ENCODE measurements around the gene LUC7L2. TPM values are rescaled to one million over a fixed set of nuclear protein-coding genes. Genes with fewer than 3 reads are reported as not detected.
"Not testable (repeated sequence)": the region's sequence is repeated elsewhere in the genome, so short reads cannot be mapped to it uniquely, and the experiment has no call there.

The LUC7L2 gene
- total and polyA plus RNA-seq, 2 experiments from 2014 or later: 87.8 to 105 TPM

GRCh38 chr7:139423091-139423490, 63.4 kb downstream of the LUC7L2 start:
- Histone ChIP-seq H3K27me3 (no peaks in the 10 kb centered on the region), H3K36me3 (peaks cover 17% of the 10 kb centered on the region), H3K9me3 (ENCODE audit: low read depth) (no peaks in the 10 kb centered on the region), H3K4me3 (no peak overlapping the region), H3K27ac (peak overlapping the region; percentile 57), H3K4me1 (ENCODE audit: low read depth) (peaks cover 22% of the 10 kb centered on the region)
- peak in 1 of 2 donors; percentile 10 for DNase-seq (ENCODE audit: low read depth in 1 of 2, low spot score in 1 of 2)
- TF ChIP-seq, protein P1, sequence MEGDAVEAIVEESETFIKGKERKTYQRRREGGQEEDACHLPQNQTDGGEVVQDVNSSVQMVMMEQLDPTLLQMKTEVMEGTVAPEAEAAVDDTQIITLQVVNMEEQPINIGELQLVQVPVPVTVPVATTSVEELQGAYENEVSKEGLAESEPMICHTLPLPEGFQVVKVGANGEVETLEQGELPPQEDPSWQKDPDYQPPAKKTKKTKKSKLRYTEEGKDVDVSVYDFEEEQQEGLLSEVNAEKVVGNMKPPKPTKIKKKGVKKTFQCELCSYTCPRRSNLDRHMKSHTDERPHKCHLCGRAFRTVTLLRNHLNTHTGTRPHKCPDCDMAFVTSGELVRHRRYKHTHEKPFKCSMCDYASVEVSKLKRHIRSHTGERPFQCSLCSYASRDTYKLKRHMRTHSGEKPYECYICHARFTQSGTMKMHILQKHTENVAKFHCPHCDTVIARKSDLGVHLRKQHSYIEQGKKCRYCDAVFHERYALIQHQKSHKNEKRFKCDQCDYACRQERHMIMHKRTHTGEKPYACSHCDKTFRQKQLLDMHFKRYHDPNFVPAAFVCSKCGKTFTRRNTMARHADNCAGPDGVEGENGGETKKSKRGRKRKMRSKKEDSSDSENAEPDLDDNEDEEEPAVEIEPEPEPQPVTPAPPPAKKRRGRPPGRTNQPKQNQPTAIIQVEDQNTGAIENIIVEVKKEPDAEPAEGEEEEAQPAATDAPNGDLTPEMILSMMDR (IDR thresholded peaks at IDR 0.05; ENCODE audit: low read depth, low read length): no peak

- H3K36me3 ChIP-seq: peaks cover 8% of the 10 kb centered on the region
These were observed 64.3 kb downstream of the LUC7L2 start for GRCh38 chr7:139424004-139424403.

GRCh38 chr7:139425701-139426100, 66.0 kb downstream of the LUC7L2 start:
- peaks cover 22% of the 10 kb centered on the region for H3K4me1 ChIP-seq (ENCODE audit: low read depth)
- H3K27me3 ChIP-seq; H3K4me3 ChIP-seq; H3K36me3 ChIP-seq; H3K27ac ChIP-seq; DNase-seq (ENCODE audit: low read depth in 1 of 2, low spot score in 1 of 2); H3K9me3 ChIP-seq (ENCODE audit: low read depth): not testable (repeated sequence)

More at GRCh38 chr7:139424004-139424403, 64.3 kb downstream of the LUC7L2 start:
- Histone ChIP-seq H3K4me3 (no peak overlapping the region), H3K27ac (peak overlapping the region; percentile 57), H3K4me1 (ENCODE audit: low read depth) (peaks cover 22% of the 10 kb centered on the region), H3K27me3 (no peaks in the 10 kb centered on the region), H3K9me3 (ENCODE audit: low read depth) (no peaks in the 10 kb centered on the region)
- DNase-seq (ENCODE audit: low read depth in 1 of 2, low spot score in 1 of 2): no peak
- TF ChIP-seq, protein P1 (IDR thresholded peaks at IDR 0.05; ENCODE audit: low read depth, low read length): no peak

DNA sequence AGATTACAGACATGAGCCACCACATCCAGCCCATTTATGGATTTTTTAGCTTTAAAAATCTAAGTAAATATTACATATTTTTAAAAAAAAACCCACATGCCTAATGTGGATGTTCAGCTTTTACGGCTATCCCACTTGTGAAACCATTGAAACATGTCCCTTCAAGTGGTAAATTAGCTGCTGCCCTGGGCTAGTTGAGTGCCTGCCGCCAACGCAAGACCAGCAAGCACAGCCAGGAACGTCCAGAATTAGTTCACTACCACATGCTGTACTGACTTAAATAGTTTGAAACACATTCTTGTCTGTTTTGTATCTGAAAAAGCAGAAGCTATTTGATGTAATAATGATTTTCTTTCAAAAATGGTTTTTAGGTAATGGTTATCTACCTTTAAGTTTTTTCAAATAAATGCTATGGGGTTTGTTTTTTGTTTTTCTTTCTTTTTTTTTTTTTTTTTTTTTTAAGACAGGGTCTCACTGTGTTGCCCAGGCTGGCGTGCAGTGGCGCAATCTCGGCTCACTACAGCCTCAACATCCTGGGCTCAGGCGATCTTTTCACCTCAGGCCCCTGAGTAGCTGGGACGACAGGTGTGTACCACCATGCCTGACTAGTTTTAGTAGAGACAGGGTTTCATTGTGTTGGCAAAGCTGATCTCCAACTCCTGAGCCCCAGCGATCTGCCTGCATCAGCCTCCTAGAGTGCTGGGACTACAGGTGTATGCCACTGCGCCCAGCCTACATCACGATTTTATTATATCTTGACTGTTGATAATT, 66.7 kb downstream of the LUC7L2 start:
- Histone ChIP-seq H3K27ac (no peak overlapping the region), H3K4me1 (ENCODE audit: low read depth) (peaks cover 21% of the 10 kb centered on the region), H3K27me3 (no peaks in the 10 kb centered on the region), H3K9me3 (ENCODE audit: low read depth) (no peaks in the 10 kb centered on the region), H3K36me3 (no peaks in the 10 kb centered on the region), H3K4me3 (no peak overlapping the region)
- peak in 1 of 2 donors; percentile 46 for DNase-seq (ENCODE audit: low read depth in 1 of 2, low spot score in 1 of 2)
- TF ChIP-seq, protein P1 (IDR thresholded peaks at IDR 0.05; ENCODE audit: low read depth, low read length): no peak

DNA sequence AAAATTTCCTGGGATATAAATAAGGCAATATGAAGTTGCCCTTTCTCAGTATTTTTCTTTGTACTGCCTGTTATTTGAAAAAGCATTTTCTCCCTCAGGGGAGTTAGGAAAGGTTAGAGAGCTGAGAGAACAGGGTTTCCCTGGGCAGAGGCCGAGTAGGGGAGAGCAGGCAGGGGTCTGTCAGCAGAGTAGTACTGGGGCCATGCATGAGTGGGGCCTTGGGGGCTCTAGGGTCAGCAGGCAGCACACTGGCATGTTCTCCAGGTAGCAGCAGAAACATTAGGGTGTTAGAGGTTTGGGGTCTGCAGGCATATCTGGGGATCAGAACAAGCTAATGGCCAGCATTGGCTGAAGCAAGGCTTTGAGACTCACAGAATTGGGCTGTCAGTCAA, 67.3 kb downstream of the LUC7L2 start:
- H3K4me3 ChIP-seq: no peak overlapping the region
- no peak overlapping the region for H3K27ac ChIP-seq
- no peaks in the 10 kb centered on the region for H3K36me3 ChIP-seq
- no peak for DNase-seq (ENCODE audit: low read depth in 1 of 2, low spot score in 1 of 2)
- peaks cover 21% of the 10 kb centered on the region for H3K4me1 ChIP-seq (ENCODE audit: low read depth)
- no peaks in the 10 kb centered on the region for H3K27me3 ChIP-seq
- H3K9me3 ChIP-seq (ENCODE audit: low read depth): no peaks in the 10 kb centered on the region
- TF ChIP-seq, protein P1 (IDR thresholded peaks at IDR 0.05; ENCODE audit: low read depth, low read length): no peak

DNA sequence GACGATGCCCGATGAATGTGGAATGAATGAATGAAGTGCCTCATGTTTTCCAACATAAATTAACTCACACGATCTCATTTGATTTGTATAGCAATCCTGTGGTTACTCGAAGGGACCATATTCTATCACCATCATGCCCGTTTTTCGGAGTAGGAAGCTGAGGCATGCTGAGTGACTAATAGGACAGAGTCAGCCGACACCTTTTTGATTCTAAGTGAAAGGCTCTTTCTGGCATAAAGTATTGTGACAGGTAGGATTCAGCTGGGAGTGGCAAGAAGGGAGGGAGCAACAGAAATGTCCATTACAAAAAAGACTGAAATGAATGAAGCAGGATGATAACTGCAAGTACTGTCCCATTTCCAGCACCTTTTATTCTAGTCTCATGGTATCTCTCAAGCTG, 68.1 kb downstream of the LUC7L2 start:
- no peak for DNase-seq (ENCODE audit: low read depth in 1 of 2, low spot score in 1 of 2)

DNA sequence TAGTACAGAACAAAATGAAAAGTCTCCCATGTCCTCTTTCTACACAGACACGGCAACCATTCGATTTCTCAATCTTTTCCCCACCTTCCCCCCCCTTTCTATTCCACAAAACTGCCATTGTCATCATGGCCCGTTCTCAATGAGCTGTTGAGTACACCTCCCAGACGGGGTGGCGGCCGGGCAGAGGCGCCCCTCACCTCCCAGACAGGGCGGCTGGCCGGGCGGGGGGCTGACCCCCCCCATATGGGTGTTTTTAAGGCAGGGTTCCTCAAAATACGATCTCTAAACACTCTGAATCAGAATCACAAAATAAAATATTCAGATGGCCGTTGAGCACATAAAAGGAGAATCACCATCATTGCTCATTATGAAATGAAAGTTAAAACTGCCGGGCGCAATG, 70.0 kb downstream of the LUC7L2 start:
- H3K27me3 ChIP-seq; H3K36me3 ChIP-seq; H3K4me3 ChIP-seq; H3K27ac ChIP-seq; H3K9me3 ChIP-seq (ENCODE audit: low read depth); DNase-seq (ENCODE audit: low read depth in 1 of 2, low spot score in 1 of 2): not testable (repeated sequence)
- H3K4me1 ChIP-seq (ENCODE audit: low read depth): peaks cover 16% of the 10 kb centered on the region

More for the DNA sequence above, 68.1 kb downstream of the LUC7L2 start:
- H3K4me1 ChIP-seq (ENCODE audit: low read depth): peaks cover 15% of the 10 kb centered on the region
- H3K36me3 ChIP-seq: no peaks in the 10 kb centered on the region
- TF ChIP-seq, protein P1 (IDR thresholded peaks at IDR 0.05; ENCODE audit: low read depth, low read length): no peak
- H3K9me3 ChIP-seq (ENCODE audit: low read depth): no peaks in the 10 kb centered on the region
- no peak overlapping the region for H3K27ac ChIP-seq
- H3K27me3 ChIP-seq: no peaks in the 10 kb centered on the region
- no peak overlapping the region for H3K4me3 ChIP-seq

Measured in cardiac muscle cell (in vitro differentiated cells and primary cell).